Measurements from ENCODE around the gene ANKRD22.

ANKRD22 gene

DNA sequence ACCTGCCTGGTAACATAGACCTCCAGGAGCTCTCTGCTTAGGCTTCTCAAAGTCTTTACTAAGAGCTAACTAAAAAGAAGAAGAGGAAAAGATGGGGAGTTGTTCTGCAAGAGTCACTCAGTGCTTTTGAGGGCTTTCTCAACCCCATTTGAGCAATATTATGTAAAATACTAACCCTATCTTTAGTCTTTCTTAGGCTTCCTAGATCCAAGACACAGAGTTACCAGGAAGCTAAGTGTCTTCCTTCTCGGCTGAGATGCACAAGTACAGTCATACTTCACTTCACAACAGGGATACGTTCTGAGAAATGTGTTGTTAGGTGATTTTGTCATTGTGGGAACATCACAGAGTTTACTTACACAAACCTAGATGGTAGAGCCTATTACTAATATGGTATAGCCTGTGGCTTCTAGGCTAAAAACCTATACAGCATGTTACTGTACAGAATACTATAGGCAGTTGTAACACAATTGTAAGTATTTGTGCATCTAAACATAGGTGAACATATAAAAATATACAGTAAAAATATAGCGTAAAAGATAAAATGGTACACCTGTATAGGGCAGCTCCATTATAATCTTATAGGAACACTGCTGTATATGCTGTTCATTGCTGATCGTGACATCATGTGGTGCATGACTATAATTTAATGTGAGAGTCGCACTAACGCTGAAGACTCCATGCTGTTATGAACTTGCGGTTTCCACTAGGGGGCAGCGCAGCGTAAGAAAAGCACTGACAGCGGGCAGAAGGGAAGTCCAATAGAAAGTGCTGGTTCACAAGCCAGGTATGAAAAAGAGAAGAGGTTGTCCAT lies 16.3 kb downstream of the ANKRD22 start:
- peak; percentile 92 for DNase-seq

DNA sequence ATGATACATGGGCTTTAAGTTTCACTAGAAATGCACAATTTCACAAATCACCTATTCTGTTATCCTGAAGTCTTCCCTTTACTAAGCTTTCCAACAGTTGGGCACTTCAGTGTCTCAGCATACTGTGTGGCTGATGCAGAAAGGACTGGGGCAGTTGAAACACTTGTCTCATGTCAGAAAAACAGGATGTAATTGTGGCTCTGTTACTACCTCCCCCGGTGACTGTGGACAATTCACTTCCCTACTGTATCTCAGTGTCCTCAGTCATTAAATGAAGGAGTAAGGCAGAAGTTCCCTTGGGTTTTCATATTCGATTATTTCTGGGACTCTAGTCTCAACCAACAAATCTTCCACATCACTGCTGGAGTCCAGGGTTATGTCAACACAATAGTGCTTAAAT lies 17.9 kb downstream of the ANKRD22 start:
- DNase-seq: peak; percentile 31

DNA sequence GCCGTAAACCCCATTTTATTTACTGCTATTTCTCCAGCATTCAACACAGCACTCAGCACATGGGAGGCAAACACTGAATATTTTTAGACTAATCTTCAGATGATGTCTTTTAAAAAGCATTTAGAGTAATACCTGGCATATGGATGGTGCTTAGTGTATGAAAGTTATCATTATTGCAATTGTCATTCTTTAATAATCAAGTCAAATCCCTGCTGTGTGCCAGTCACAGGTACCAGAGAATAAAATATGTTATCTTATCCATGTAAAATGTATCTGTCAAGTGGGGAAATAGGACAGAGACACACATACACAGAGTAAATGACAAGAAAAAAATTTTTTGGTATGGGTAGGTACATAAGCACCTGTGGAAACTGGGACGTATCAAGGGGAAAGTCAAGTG lies 18.5 kb downstream of the ANKRD22 start:
- DNase-seq: no peak

DNA sequence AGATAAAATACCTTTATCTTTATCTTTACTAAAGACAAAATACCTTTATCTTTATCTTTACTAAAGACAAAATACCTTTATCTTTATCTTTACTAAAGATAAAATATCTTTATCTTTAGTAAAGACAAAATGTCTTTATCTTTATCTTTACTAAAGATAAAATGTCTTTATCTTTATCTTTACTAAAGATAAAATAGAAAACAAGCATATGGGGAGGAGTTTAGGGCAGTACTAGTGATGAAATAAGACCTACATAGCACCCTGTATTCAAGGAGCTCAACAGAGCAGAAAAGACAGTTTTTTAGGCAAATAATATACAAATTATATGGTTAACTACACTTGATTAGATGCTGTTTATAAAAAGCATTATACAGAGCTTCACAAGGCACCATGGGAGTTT lies 19.3 kb downstream of the ANKRD22 start:
- DNase-seq: no peak

DNA sequence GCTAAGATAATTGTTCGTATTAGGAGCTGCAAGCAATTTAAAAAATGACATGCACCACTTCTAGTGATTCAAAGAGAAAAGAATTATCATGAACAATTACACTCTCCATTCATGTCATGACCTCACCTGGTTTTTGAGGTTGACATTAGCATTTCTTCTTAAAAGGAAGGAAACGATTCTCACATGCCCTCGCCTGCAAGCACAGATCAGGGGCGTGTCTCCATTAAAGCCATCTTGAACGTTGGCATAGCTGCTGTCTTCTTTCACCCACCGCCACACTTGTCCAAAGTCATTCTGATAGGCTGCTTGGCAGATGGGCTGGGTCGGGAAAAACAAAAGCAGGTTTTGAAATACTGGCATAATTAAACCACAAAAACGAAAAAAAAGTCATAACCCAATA lies 19.9 kb downstream of the ANKRD22 start:
- peak; percentile 77 for DNase-seq

DNA sequence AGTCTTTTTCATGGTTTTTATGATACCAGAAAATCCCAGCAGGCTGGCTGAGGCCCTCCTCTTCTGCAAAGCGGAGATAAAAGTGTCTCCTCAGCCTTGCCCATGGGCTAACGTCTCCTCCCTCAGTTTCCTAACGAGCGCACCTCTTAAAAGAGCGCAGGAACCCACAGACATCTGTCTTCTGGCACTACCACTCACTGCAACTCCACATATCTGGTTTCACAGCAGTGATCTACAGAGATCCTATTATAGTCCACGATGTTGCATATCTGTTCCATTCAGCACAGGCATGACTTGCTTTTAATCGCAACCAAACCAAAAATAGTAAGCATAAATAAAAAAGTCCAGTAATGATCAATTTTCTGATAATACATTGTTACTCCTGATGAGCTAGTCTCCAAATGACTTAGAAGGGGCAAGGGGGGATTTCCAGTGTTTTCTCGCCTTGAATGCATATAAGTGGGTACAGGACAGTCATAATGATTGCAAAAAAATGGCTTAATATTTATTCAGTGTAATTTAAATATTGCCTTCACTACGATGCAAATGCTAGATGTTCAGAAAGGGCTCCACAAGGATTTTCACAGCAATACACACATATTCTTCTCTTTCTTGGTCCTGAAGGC lies 20.9 kb downstream of the ANKRD22 start:
- DNase-seq: peak; percentile 55

DNA sequence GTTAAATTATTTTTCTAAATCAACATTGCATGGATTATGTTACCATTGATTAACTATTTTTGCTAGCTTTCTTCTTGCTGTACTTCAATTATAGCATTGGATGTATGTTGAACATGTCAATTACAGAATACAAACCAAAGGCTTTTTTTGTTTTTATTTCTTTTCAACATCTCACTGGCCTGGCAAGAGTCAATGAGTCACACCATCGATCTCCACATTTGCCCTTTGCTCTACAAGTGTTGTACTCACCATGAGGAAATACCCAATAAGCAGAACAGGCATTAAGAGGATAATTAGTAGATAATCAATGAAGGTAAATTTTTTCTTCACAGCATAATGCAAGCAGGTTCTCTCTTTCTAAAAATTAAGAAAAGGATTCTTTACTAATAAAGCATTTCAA lies 23.3 kb downstream of the ANKRD22 start:
- DNase-seq: no peak

DNA sequence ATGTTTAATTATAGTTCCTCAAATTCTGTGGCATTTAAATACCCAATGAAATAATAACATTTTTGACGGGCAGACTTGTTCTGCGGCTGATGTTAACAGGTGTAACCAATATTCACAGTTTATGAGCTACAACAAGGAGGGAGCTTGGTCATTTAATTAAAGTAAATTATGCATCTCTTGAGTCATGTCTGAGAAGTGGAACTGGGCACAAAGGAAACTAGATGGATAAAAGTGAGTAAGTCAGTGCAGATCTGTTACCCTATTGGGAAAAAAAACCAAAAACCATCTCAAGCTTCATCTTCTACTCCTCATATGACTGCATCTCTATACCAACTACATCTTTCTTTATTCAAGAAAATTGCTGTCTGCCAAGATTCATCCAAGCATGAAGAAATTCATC lies 24.0 kb downstream of the ANKRD22 start:
- DNase-seq: peak; percentile 21

DNA sequence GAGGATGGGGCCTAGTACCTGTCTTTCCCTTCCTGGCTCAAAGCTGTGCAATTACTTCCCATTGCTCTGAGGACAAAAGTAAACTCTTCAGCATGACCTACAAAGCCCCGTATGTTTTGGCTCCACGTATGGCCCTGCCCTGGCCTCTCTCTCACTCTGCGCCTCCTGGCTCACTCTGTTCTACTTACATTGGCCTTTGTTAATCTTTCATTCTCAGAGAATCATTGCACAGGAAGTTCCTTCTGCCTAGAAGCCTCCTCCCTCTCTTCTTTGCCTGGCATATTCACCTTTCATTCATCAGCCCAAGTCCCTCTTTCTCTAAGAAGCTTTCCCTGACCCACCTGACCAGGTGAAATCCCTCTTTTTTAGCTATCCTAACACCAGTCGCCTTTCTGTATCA lies 25.3 kb downstream of the ANKRD22 start:
- no peak for DNase-seq

DNA sequence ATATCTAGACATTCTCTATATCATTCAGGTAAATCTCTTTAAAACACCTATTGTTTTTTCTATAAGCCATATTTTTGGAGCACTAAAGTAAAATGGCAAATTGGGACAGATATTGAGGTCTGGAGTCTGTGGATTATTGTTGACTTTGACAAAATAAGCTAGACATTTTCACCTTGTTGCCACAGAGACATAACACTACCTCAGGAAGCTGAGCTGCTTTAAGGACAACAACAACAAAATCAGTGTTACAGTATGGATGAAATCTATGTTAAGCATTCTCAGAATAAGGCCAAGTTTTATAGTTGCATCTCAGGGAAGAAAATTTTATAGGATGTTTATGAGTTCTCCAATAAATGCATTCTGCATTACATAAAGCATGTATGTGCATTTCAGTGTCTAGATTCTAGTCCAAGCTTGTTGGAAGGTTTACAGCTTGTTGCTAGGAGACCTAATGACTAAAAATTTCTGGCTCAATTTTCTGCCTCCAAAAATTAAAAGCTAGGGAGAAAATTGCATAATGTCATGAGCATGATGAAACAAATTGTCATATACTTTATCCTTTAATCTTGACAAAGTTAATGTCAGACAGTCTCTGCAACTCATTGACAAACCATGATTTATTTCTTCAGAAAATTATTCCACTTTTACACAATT lies 30.8 kb downstream of the ANKRD22 start:
- no peak for DNase-seq

DNA sequence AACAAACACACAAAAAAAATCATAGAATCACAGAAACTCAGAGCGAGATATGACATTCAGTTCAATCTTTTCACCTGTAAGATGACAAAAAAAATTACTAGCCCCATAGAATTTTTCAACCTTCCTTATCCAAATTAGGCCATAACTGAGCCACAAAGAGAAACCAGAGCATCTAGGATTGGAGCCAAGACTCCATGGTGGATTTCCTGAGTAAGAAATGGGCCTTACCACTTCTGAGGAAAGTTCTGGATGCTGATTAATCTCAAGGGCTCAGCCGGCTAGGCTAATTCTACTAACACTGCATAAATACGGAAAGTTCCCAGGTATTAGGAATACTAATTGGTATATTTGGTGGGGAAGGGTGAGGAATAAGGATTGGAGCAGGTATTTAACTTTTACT lies 32.4 kb downstream of the ANKRD22 start:
- no peak for DNase-seq

DNA sequence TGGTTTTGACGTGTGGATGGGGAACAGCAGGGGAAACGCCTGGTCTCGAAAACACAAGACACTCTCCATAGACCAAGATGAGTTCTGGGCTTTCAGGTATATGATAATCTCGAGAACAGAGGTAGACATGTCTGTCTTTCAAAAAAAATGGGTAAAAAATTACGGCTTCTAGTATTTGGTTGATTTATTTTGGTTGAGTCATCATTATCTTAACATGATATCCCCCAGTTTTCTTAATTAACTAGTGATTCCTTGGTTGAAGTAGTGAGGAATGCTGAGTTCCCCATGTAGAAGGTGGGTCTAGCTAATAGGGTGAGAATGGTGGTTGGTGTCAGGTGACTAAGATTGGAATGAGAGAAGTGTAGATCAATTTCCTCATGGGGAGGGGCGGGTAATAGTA lies 38.4 kb downstream of the ANKRD22 start:
- no peak for DNase-seq

DNA sequence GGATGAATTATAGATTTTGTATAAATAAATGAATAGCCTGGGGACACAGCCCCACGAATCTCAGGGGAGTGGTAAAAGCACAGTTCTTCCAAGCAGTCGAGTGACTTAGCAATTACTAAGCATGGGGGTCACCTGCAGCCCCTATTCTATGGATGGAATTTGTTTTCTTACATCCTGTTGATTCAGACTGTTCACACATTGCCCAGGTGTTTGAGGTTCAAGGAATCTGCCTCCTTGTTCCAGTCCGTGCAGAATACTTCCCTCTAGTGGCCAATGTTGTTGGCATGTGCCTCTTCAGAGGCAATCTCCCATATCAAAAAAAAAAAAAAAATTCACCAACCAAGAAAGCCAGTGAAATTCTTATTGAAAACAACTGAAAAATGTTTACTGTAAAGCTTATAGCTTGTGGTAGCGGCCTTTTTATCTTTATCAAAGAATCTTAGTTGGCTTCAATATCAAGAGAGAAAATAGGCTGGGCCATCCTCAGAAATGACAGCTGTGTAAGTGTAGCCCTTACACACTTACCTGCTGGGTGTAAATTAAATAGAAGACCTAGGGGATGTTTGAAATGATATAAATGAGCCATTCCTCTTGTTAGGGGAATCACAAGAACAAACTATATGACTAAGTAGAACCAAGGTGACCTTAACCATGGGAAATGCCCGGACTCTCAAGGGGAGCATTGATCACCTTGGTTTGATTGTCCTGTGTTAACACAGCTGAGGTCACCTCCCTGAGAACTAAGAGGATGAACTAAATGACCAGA lies 41.3 kb downstream of the ANKRD22 start:
- DNase-seq: peak; percentile 70

DNA sequence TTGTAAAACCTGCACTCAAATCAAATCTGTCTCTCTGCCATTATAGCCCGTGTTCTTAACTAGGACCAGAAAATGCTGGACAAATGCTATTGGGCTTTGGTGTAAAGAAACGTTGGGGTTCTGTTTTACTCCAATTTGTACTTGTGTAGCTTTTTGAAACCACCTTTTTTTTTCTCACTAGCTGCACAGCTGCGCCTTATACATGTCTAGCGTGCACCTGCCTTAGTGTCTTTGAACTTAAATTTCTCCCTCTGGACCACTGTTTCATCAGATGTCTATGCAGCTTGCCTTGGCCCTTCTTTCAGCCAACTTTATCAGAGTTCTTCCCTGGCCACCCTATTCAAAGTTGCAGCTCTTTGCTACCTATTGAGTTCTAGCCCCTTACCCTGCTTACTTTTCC lies 42.0 kb downstream of the ANKRD22 start:
- DNase-seq: no peak

DNA sequence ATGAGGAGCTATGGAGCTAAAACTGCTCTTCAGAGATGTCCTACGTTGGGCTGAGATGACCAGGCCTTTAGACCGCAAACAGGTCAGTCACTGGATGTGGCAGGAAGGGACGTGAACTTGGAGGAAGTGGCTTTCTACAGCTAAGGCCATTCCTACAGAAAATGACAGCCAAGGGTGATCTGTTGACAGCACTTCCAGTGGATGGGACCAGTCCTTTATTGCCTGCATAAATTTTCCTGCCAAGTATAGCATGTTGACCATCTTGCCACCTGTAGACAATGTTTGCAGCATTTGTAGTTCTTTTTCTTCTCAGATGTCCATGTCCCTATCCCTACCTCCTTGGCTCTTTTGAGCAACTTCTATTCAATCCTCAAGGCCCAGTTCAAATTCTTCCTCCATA lies 45.7 kb downstream of the ANKRD22 start:
- no peak for DNase-seq

DNA sequence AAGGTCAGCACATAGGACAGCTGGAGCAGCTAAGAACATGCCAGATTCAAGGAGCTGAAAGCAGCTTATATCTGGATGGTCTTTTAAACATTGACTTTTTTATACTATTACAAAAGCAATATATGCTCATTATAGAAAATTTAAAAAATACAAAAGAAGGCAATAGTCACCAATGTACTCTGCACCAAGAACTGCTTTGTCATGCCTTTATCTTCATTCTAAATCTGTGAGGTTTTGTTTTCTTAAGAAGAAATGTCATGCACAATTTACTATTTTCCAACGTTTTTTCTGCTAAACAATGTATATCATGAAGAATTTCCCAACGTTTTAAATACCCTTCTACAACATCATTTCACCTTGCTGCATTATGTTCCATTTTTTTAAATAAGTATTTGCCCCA lies 46.3 kb downstream of the ANKRD22 start:
- DNase-seq: no peak

DNA sequence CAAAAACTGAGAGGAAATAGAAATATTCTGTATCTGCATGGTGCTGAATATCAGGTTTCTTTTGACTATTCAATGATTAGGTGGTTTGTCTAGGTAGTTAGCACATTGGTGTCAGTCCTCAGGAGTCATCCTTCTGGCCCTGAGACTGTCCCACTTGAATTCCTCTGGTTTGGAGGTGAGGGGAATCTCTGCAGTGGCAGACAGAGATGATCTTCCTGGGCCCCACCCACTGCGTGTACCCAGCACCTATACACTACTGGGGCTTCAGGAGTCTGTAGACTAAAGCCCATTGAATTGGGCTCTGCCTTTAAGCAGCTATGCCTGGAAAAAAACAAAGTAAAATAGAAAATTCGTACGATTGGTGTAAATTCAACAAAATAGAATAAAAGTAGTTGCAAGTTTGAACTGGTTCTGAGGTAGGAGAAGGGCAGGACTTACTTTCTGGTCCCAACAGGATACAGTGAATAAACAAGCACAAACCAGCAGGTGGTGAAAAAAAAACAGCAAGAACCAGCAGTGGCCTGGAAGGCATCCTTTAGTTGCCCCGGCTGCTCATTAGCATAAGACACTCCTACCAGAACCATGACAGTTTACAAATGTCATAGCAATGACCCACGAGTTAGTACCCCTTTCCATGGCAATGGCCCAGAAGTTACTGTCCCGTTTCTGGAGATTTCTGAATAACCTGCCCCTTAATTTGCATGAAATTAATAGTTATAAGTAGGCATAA lies 47.4 kb downstream of the ANKRD22 start:
- no peak for DNase-seq

DNA sequence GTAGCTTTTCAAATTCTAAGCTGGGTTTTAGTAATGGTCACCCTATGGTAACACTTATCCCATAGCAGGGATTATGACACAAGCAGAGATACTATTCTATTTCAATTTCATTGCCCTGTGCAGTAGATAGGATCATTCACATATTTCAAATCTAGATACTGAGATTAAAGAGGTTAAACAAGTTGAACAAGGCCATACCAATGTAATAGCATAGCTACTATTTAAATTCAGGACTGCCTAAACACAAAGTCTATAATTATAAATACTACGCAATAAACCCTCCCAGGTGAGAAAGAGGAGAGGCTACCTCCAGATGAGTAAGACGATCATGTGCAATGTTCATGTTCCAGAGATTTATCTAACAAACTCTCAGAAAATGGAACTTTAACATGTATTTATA lies 48.0 kb downstream of the ANKRD22 start:
- no peak for DNase-seq

DNA sequence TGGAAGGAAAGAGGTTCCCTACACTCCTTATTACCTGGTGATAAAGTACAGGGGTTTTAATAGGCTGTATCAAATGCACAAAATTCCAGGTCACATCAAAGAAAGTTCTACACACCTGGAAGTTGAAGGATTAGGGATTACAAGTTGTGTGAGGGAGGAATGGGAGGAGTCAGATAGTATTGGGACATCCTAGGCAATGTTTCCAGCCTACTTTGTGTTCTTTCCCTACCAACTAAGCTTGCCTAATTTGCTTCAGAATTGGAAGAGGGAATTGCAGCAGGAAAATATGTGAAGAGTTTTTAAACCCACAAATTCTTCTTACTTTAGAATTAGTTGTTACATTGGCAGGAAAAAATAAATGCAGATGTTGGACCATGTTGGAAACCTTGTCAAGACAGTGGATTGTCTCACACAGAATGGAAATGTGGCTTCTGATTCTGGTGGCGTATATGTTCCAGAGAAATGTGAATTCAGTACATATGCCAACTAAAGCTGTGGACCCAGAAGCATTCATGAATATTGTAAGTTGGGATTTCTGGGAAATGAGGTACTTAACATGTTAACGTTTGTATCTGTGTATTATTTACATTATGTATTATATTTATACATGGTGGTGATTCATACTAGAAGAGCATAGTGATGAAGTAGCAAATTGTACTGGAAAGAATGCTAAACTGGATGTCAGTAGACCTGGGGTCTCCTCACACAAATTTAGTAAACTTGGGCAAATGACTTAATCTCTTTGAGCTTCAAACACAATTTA lies 48.9 kb downstream of the ANKRD22 start, which contains the start of gene LIPM:
Gene LIPM (plus strand): TSS at position 208 of the 763 bp plus-strand sequence. CDS start 167 bp downstream, at position 375.
- no peak for DNase-seq

DNA sequence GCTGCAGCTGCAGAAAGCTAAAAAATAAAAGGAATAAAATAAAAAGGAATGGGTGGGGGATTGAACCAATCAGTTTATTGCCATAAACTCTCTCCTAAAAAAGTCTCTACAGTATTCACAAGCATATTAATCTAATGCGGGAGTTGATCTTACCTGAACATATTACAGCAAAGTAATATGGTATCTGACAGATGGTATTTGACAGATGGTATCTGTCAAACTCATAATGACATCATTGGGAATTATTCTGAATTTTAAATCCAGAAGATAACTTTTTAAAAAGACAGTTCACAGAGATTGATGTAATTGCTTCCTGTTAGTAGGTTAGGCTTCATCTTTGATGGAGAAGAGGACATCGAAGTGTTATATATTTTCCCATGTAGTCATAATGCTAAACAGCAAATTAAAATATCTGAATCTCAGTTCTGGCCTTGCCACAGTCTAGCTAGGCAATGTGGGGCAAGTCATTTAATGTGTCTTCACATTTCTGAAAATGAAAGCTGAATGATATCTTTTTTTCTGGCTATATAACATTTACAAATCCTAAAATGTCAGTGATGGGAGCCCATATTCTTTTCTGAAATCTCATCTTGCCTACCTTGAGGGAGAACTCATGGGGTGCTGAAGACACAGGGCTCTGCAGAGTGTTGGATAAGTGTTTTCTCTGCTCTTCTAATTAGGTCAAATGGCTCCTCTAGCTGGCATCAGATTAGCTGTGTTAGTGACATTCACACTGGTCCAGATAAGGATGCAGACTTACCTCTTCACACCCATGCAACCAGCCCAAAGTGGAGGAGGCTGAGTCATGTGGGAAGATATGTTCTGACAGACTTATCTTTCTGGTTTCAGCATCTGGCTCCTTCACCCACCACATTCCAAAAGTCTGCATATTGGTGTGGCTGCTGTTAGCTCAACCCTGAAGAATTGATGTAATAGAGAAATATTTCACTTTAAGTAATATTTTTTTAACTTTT lies 51.2 kb downstream of the ANKRD22 start:
- DNase-seq: peak; percentile 57

DNA sequence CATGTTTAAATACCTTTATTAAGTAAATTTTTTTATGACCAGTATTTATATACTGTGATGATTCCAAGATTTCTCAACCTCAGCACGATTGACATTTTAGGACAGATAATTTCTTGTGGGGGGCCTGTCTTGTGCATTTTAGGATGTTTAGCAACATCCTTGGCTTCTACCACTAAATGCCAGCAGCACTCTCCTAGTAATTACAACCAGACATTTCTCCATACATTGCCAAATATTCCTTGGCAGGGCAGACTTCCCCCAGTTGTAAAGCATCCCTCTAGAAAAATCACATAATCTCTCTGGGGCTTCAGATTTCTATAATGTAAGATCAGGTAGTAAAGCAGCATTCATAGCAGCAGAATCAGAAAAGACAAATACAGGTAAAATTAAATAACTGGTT lies 56.9 kb downstream of the ANKRD22 start:
- no peak for DNase-seq
